Measurements from ENCODE around the gene DRC1.

DRC1 gene

DNA sequence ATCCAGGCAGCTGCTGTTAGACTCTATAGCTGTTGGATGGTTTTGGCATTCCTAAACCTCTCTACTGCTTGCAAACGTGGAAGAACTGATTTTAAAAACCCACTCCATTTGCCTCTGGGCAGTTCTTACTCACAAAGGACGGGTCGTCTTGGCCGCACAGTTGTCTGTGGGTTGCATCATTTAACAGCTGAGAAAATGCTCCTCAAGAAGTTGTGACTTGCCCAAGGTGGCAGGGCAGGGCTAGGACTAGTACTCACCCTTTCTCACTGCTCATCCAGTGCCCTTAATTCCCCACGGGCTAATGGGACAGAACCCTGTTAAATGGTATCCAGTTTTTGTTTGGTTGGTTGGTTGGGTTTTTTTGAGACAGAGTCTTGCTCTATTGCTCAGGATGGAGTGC lies 997 bp upstream of the DRC1 start:
- FAIRE-seq = no peak

DNA sequence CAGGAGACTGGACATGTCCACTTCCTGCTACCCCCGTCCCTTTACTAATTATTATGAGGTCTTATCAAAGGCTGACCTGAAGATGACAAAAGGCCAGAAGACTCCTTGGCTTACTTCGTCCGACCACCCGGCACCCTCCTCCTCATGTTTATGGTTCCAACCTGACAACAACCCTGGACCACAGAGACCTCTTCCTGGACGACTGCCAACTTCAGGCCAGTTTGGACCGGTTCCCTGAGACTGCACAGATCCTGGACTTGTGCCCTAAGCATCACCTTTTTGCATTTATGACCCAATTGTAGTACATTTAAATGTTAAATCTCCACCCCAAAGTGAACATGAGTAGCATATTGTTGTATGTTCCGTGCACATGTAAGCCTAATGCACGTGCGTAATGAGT lies 5.8 kb downstream of the DRC1 start:
- no peak for FAIRE-seq

GRCh38 chr2:26409785-26410184 lies 8.1 kb downstream of the DRC1 start:
- FAIRE-seq = no peak

- FAIRE-seq = no peak
Observed at GRCh38 chr2:26410764-26411243, 9.1 kb downstream of the DRC1 start.

GRCh38 chr2:26411419-26411818 lies 9.7 kb downstream of the DRC1 start:
- FAIRE-seq = no peak

DNA sequence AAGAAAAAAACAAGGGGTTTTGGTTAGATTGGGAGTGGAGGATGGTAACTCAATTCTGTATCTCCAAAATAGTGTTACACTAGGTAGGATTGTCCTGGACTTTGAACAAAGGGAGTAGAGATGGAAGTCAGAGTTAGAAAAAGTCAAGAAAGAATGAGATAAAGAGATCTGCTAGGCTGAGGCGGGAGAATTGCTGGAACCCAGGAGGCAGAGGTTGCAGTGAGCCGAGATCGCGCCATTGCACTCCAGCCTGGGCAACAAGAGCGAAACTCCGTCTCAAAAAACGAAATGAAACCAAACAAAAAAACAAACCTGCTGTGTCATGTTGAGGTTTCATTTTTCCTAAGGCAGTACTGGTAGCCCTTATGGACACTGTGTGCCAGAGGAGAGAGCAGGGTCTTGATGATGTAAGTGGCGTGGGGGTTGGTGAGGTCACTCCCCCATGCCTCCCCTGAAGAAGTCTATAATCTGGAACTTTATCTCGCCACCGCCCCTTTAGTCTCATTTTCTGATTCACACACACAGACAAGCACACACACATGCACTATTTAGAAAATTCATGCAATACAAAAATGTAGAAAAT lies 10.5 kb downstream of the DRC1 start:
- FAIRE-seq = no peak

DNA sequence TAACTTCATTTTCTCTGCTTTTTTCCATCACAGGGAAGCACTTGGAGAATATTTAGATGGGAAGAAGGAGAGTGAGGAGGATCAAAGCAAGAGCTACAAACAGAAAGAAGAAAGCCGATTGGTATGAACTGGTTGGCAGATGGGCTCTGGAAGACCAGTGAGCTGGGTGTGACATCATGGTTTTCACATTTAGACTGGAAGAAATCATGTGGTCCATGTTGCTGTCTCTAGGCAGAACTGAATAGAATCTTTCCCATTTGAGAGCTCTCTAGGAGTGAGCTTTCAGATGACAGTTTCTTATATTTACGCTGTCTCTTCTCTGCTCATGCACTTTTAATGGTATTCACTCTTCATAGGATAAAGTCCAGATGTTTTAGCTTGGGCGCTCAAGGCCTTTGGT lies 12.6 kb downstream of the DRC1 start:
- no peak for FAIRE-seq

- FAIRE-seq = no peak
Observed at GRCh38 chr2:26421961-26422360, 20.2 kb downstream of the DRC1 start.

DNA sequence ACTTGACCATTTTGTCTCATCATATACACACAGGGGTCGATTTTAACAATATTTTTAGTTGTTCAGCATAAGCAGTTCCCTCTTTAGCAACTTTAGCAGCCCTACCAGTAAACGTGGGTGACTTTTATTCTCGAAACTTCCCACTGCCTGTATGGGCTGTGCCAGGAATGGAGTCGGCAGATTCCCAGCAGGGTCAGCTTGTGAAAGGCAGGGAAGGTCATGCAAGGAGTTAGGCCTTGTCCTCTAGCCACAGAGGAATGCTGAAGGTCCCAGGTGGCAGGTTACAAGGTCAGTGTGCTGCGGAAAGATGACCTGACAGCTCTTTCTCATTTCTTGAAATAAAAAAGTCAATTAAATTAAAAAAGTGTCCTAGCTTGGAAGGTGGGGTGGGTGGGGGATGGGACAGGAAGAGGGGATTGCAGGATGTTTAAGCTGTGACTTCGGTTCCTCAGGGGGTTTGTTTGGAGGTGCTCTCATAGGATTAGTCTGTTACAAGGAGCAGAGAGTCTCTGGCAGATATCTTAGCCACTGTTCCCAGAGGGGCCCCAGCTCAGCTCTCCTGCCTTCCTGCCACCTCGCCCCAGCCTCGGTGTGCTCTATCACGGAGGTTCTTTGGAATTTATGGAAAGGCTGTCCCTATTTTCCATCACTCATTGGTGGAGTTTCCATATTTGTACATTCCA lies 21.4 kb downstream of the DRC1 start:
- no peak for FAIRE-seq

DNA sequence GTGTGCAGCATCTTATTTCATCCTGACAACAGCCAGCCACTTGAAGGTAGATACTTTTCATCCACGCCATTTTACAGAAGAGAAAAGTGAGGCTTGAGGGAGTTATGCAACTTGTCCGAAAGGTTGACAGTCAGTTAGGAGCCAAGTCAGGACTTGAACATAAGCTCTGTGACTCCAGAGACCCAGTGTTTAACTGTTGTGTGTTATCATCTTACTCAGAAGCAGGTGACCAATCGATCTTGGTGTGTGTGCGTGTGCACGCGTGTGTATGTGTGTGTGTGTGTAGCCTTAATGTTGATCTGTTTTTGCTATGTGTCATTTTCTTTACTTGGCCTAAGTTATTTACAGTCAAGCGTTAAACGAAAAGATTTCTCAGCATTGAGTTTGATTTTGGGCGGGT lies 22.0 kb downstream of the DRC1 start:
- no peak for FAIRE-seq

- FAIRE-seq = no peak
Observed at GRCh38 chr2:26424221-26424620, 22.5 kb downstream of the DRC1 start.

GRCh38 chr2:26428846-26429245 lies 27.1 kb downstream of the DRC1 start:
- no peak for FAIRE-seq

DNA sequence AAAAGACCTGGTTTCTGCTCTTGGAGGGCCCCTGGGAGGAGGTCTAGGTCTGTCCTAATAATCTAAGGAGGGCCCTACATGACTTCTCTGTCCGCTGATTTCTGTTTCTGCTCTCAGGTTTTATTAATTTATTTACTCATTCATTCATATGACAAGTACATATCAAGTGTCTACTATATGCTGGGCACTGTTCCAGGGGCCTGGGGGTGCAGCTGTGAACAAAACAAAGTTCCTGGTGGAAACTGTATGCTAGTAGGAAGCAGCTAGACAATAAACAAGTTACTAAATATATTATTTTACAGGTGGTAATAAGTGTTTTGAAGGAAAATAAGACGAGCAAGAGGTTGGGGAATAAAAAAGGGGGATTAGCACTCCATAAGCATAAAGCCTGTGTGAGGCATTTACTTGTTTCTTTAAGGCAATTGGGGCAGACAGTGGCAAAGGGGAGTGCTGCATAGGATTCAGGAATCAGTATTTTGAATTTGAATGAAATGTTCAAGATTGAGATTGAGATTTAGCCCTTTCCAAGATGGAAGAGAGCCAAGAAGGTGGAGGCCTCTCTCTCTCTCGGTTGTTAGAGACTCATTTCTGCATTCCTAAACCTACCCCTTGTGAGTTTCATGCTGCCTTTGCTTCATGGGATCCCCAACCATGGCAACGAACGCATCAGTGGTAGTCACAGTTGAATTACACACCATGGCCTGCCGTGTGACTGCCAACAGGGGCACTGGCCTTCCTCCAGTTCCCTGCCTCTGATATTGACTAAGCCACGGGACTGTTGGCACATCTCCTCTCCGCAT lies 28.3 kb downstream of the DRC1 start:
- FAIRE-seq = no peak

GRCh38 chr2:26430826-26431225 lies 29.1 kb downstream of the DRC1 start:
- no peak for FAIRE-seq

GRCh38 chr2:26432363-26432762 lies 30.6 kb downstream of the DRC1 start:
- FAIRE-seq = no peak

GRCh38 chr2:26432859-26433258 lies 31.1 kb downstream of the DRC1 start:
- FAIRE-seq = no peak

GRCh38 chr2:26435106-26435505 lies 33.4 kb downstream of the DRC1 start:
- no peak for FAIRE-seq

DNA sequence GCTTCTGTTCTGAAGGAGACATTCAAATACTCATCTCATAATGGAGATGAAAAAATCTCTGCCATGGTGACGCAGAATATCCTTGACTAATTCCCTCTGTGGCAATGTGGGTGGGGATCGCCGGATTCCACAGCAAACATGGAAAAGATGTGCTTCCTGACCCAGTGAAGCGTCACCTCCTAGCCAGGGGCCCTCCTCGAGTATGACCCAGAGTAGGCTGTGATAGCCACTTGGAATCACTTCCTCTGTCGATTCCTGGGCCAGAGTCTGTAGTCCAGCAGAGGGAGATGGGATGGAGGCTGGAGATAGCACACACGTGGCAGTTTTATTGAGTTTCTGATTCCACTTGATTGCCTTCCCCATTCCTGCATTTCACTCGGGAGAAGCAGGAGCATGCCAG lies 36.8 kb downstream of the DRC1 start:
- no peak for FAIRE-seq

DNA sequence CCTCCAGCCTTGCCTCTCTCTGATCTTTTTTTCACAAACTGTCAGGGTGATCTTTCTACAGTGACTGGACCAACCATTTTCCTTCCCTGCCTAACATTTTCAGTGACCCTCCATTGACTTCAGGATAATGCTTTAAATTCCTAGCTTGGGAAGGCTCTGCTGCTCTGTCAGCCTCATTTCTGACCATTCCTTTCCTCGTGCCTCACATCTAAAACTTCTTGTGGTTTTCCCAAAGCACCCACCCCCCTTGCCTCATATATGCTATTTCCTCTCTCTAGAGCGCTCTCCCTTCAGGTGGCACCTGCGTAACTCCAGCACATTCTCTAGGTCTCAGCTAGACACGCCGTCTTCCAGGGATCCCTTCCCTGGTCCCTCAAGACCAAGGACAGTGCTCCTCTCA lies 37.2 kb downstream of the DRC1 start:
- no peak for FAIRE-seq

- FAIRE-seq = no peak
Observed at GRCh38 chr2:26442301-26442700, 40.6 kb downstream of the DRC1 start.

DNA sequence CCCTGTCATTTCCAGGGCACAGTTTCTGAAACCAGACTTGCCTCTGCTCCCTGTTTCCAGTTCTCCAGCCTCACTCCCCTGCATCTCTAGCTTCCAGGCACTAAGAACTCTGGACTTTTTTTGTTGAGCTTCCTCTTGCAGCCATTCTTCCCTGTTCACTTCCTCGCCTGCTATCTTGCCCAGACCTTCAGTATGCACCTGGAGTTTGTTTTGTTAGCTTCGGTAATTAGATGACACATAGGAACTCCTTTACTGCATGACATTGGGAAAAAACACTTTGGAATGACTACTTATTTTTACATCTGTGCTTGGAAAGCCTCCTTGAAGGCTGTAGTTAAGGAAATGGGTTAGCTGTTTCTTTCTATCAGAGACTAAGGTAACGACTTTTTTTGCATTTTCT lies 41.0 kb downstream of the DRC1 start:
- FAIRE-seq = no peak

- FAIRE-seq = no peak
Observed at GRCh38 chr2:26444236-26444635, 42.5 kb downstream of the DRC1 start.

- FAIRE-seq = no peak
Observed at GRCh38 chr2:26448651-26449050, 46.9 kb downstream of the DRC1 start.

Measured in colon (tissue), 2 donors.